Measurements from ENCODE around the gene PHYKPL.

PHYKPL gene

DNA sequence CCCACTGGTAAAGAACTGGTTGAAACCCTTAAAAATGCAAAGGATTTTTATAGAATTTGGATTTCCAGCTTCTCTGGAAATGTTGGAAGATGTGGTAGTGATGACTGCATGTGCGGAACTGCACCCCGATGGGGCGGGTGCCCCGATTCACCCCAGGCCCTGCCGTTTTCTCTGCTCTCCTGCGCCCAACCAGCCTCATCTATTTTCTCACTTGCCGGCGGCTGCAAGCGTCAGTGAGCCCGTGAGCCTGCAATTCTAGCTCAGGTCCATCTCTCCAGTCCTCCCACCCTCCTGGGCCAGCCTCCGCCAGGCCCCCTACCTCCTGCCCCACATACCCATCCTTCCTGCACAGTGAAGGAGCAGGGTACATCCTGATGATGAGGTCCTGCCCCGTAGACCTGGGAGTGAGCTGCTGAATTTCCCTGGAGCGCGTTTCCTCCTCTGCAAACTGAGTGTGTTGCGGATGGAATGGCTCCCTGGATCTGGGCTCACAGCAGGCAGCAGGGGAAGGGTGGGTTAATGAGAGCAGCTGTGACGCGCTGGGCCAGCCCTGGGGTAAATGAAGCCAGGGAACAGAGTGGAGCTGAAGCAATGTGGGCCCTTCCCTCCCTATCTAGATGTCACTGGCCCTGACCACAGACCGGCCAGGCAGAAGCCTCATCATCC lies 45.9 kb upstream of the PHYKPL start:
- Histone ChIP-seq H3K9ac (ENCODE audit: low read length) (no peak overlapping the region), H3K36me3 (replicated peaks; ENCODE audit: insufficient read depth, low read length) (no peaks in the 10 kb centered on the region), H3F3A (ENCODE audit: insufficient read depth, low read length) (no peaks in the 10 kb centered on the region), H3K4me3 (ENCODE audit: low read length) (no peak overlapping the region), H3K9me3 (replicated peaks; ENCODE audit: insufficient read depth, low read length) (no peaks in the 10 kb centered on the region), H3K27ac (ENCODE audit: low read length) (no peak overlapping the region), H4K20me1 (ENCODE audit: insufficient read depth, low read length) (no peaks in the 10 kb centered on the region), H3K27me3 (replicated peaks; ENCODE audit: insufficient read depth, low read length) (peaks cover 90% of the 10 kb centered on the region), H2AFZ (ENCODE audit: low read length) (no peak overlapping the region), H3K9me2 (replicated peaks; ENCODE audit: insufficient read depth, low read length) (no peaks in the 10 kb centered on the region), H3K4me1 (ENCODE audit: low read length) (no peaks in the 10 kb centered on the region), H3K79me2 (ENCODE audit: low read length) (no peaks in the 10 kb centered on the region), H3K4me2 (ENCODE audit: low read depth, low read length) (no peak overlapping the region)
- DNase-seq: no peak
- TF ChIP-seq EZH2 (optimal IDR thresholded peaks at IDR 0.05; ENCODE audit: low read depth, low read length): no peak
- TF ChIP-seq EZH2phosphoT487 (IDR thresholded peaks at IDR 0.05; ENCODE audit: low read length): no peak

DNA sequence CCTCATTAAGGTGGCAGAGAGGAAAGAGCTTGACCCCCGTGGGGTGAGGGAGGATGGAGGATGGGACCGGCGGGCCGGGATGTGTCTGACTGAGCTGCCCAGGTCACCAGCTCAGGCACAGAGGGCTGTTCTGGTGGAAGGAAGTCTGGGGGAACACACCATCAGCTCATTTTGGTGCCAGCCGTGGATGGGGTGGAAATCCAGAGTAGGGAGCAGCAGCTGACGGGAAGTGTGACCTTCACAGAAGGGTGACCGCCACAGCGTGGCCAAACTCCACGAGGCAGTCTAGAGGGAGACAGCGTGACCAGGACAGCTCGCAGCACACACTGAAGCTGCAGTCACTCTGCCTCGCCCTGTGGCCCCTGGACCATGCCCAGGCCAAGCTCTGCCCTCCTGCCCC lies 45.3 kb upstream of the PHYKPL start:
- DNase-seq: no peak
- Histone ChIP-seq H3K4me1 (ENCODE audit: low read length) (no peaks in the 10 kb centered on the region), H3K79me2 (ENCODE audit: low read length) (no peaks in the 10 kb centered on the region), H3K27me3 (replicated peaks; ENCODE audit: insufficient read depth, low read length) (peaks cover 90% of the 10 kb centered on the region), H3K4me2 (ENCODE audit: low read depth, low read length) (no peak overlapping the region), H3K9me3 (replicated peaks; ENCODE audit: insufficient read depth, low read length) (no peaks in the 10 kb centered on the region), H4K20me1 (ENCODE audit: insufficient read depth, low read length) (no peaks in the 10 kb centered on the region), H3F3A (ENCODE audit: insufficient read depth, low read length) (no peaks in the 10 kb centered on the region), H3K27ac (ENCODE audit: low read length) (no peak overlapping the region), H3K9me2 (replicated peaks; ENCODE audit: insufficient read depth, low read length) (no peaks in the 10 kb centered on the region), H2AFZ (ENCODE audit: low read length) (no peak overlapping the region), H3K36me3 (replicated peaks; ENCODE audit: insufficient read depth, low read length) (no peaks in the 10 kb centered on the region), H3K4me3 (ENCODE audit: low read length) (no peak overlapping the region), H3K9ac (ENCODE audit: low read length) (no peak overlapping the region)
- TF ChIP-seq, protein P1, sequence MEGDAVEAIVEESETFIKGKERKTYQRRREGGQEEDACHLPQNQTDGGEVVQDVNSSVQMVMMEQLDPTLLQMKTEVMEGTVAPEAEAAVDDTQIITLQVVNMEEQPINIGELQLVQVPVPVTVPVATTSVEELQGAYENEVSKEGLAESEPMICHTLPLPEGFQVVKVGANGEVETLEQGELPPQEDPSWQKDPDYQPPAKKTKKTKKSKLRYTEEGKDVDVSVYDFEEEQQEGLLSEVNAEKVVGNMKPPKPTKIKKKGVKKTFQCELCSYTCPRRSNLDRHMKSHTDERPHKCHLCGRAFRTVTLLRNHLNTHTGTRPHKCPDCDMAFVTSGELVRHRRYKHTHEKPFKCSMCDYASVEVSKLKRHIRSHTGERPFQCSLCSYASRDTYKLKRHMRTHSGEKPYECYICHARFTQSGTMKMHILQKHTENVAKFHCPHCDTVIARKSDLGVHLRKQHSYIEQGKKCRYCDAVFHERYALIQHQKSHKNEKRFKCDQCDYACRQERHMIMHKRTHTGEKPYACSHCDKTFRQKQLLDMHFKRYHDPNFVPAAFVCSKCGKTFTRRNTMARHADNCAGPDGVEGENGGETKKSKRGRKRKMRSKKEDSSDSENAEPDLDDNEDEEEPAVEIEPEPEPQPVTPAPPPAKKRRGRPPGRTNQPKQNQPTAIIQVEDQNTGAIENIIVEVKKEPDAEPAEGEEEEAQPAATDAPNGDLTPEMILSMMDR (IDR thresholded peaks at IDR 0.05; ENCODE audit: low read length): no peak
- no peak for TF ChIP-seq EZH2phosphoT487 (IDR thresholded peaks at IDR 0.05; ENCODE audit: low read length)
- no peak for TF ChIP-seq EZH2 (optimal IDR thresholded peaks at IDR 0.05; ENCODE audit: low read depth, low read length)

DNA sequence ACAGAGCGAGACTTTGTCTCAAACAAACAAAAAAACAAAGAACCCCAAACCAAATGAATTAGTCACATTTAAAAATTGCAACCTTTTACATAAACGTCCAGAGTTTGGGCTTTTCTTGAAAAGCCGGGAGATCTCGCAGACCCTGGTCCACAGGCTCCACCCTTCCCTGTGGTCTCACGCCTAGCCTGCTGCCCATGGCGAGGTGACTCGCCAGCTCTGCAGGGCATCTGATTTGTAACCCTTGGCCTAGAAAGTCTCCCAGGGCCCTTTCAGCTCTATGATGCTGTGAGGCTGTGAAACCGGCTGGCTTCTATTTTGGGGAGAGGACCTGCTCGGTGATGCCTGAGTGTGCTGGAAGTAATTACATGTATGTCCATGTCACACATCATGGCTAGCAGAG lies 44.7 kb upstream of the PHYKPL start:
- Histone ChIP-seq H3K4me3 (ENCODE audit: low read length) (no peak overlapping the region), H4K20me1 (ENCODE audit: insufficient read depth, low read length) (no peaks in the 10 kb centered on the region), H3K27ac (ENCODE audit: low read length) (no peak overlapping the region), H3K4me2 (ENCODE audit: low read depth, low read length) (no peak overlapping the region), H3K27me3 (replicated peaks; ENCODE audit: insufficient read depth, low read length) (peaks cover 90% of the 10 kb centered on the region), H3K9me2 (replicated peaks; ENCODE audit: insufficient read depth, low read length) (no peaks in the 10 kb centered on the region), H3K36me3 (replicated peaks; ENCODE audit: insufficient read depth, low read length) (no peaks in the 10 kb centered on the region), H3K79me2 (ENCODE audit: low read length) (no peaks in the 10 kb centered on the region), H3K4me1 (ENCODE audit: low read length) (no peaks in the 10 kb centered on the region), H3K9ac (ENCODE audit: low read length) (no peak overlapping the region), H3K9me3 (replicated peaks; ENCODE audit: insufficient read depth, low read length) (no peaks in the 10 kb centered on the region), H3F3A (ENCODE audit: insufficient read depth, low read length) (no peaks in the 10 kb centered on the region), H2AFZ (ENCODE audit: low read length) (no peak overlapping the region)
- DNase-seq: no peak
- TF ChIP-seq EZH2 (optimal IDR thresholded peaks at IDR 0.05; ENCODE audit: low read depth, low read length) (no peak), EZH2phosphoT487 (IDR thresholded peaks at IDR 0.05; ENCODE audit: low read length) (no peak)
- TF ChIP-seq, protein P1 (IDR thresholded peaks at IDR 0.05; ENCODE audit: low read length): no peak

DNA sequence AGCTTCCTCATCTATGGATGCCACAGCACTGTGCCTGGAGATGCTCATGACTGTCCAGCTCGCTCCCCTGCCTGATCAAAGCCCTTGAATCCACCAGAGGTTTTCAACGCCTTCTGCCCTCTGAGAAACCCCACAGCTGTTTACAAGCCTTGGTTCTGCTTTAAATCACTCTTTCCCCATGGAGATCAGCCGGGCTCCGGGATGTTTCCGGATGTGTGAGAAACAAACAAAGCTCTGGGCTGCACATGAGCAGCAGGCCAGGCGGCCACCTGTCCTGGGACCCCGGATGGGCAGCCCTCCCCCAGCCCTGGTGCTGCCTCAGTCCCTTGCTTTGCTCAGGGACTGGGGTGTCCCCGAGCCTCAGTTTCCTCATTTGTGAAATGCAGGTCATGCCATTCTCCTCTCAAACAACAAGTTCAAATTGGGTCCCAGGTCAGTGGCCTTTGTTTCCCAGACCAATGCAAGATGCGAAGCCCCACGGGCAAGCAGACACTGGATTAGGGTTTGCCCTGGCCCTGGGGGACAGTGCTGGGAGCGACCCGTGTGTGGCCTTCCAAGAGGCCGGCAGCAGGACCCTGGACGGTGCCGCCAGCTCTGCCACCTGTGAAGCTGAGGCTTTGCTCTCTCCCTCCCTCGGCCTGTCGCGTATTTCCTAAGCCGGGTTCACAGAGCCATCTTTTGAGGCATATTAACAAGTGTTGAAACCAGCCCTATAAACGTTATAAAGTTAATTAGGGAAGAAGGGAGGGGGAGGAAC lies 42.4 kb upstream of the PHYKPL start:
- no peaks in the 10 kb centered on the region for H3K36me3 ChIP-seq (replicated peaks; ENCODE audit: insufficient read depth, low read length)
- H3K9ac ChIP-seq (ENCODE audit: low read length): no peak overlapping the region
- no peaks in the 10 kb centered on the region for H3K9me3 ChIP-seq (replicated peaks; ENCODE audit: insufficient read depth, low read length)
- H3K4me1 ChIP-seq (ENCODE audit: low read length): no peaks in the 10 kb centered on the region
- no peak overlapping the region for H3K4me3 ChIP-seq (ENCODE audit: low read length)
- H3K9me2 ChIP-seq (replicated peaks; ENCODE audit: insufficient read depth, low read length): no peaks in the 10 kb centered on the region
- peaks cover 80% of the 10 kb centered on the region for H3K27me3 ChIP-seq (replicated peaks; ENCODE audit: insufficient read depth, low read length)
- no peaks in the 10 kb centered on the region for H4K20me1 ChIP-seq (ENCODE audit: insufficient read depth, low read length)
- H3K4me2 ChIP-seq (ENCODE audit: low read depth, low read length): no peak overlapping the region
- TF ChIP-seq EZH2phosphoT487 (IDR thresholded peaks at IDR 0.05; ENCODE audit: low read length) (no peak), EZH2 (optimal IDR thresholded peaks at IDR 0.05; ENCODE audit: low read depth, low read length) (no peak)
- no peak for DNase-seq
- H3K27ac ChIP-seq (ENCODE audit: low read length): no peak overlapping the region
- no peaks in the 10 kb centered on the region for H3F3A ChIP-seq (ENCODE audit: insufficient read depth, low read length)
- no peaks in the 10 kb centered on the region for H3K79me2 ChIP-seq (ENCODE audit: low read length)
- no peak overlapping the region for H2AFZ ChIP-seq (ENCODE audit: low read length)

All from MM.1S (cell line).